PC-3 (cell line): ENCODE data around the gene ENTHD1.

Source experiments
- CTCF ChIP-seq: fragments of 300-600 bp; sonication (generic); conservative IDR thresholded peaks from 2 replicates; pipeline ENCODE4 v1.5.1; 2017; ENCODE audit warnings: antibody characterized with exemption, low read depth, mild to moderate bottlenecking, low read length
- EZH2 ChIP-seq: fragments of 300-600 bp; sonication (generic); IDR thresholded peaks from one replicate; pipeline ENCODE4 v1.6.1; 2017; ENCODE audit warnings: antibody characterized with exemption, mild to moderate bottlenecking, low read length; ENCODE audit not compliant: unreplicated experiment

GRCh38 chr22:39925273-39925672, 31.7 kb upstream of the ENTHD1 start:
- no peak for TF ChIP-seq CTCF
- no peak for TF ChIP-seq EZH2
